Skeletal muscle cell (primary cell): ENCODE results near the gene KIF6.

Experiments
- DNase-seq: peaks from one replicate; pipeline ENCODE4 v3.0.0-alpha.2; 2010; ENCODE audit warnings: low read depth
- H3K4me3 ChIP-seq: 2 replicates; pipeline ENCODE4 v1.5.1; 2011; ENCODE audit warnings: low read depth, mild to moderate bottlenecking, control low read depth, low read length, moderate library complexity

The KIF6 gene

GRCh38 chr6:39378175-39378959, 346.8 kb downstream of the KIF6 start:
- no peak for DNase-seq
- no peak overlapping the region for H3K4me3 ChIP-seq

- DNase-seq, result peak; percentile 19
Measured at GRCh38 chr6:39377539-39377950, 347.7 kb downstream of the KIF6 start.

GRCh38 chr6:39375405-39375804, 349.8 kb downstream of the KIF6 start:
- no peak for DNase-seq
- no peak overlapping the region for H3K4me3 ChIP-seq

More at GRCh38 chr6:39377539-39377950, 347.7 kb downstream of the KIF6 start:
- H3K4me3 ChIP-seq, result no peak overlapping the region

- no peak overlapping the region for H3K4me3 ChIP-seq
- no peak for DNase-seq
Measured at GRCh38 chr6:39370390-39370789, 354.8 kb downstream of the KIF6 start.

- no peak overlapping the region for H3K4me3 ChIP-seq
- no peak for DNase-seq
Measured at GRCh38 chr6:39369987-39370386, 355.2 kb downstream of the KIF6 start.

GRCh38 chr6:39367700-39368099, 357.5 kb downstream of the KIF6 start:
- H3K4me3 ChIP-seq, result no peak overlapping the region
- DNase-seq, result no peak

GRCh38 chr6:39366931-39367618, 358.1 kb downstream of the KIF6 start:
- H3K4me3 ChIP-seq, result no peak overlapping the region
- no peak for DNase-seq

- DNase-seq, result no peak
- H3K4me3 ChIP-seq, result no peak overlapping the region
Measured at GRCh38 chr6:39365281-39366074, 359.7 kb downstream of the KIF6 start.

GRCh38 chr6:39363280-39363679, 361.9 kb downstream of the KIF6 start:
- DNase-seq, result no peak
- H3K4me3 ChIP-seq, result no peak overlapping the region

GRCh38 chr6:39362487-39362865, 362.7 kb downstream of the KIF6 start:
- DNase-seq, result no peak
- H3K4me3 ChIP-seq, result no peak overlapping the region

GRCh38 chr6:39361657-39362486, 363.3 kb downstream of the KIF6 start:
- DNase-seq, result peak; percentile 35
- no peak overlapping the region for H3K4me3 ChIP-seq

GRCh38 chr6:39360378-39360777, 364.8 kb downstream of the KIF6 start:
- no peak overlapping the region for H3K4me3 ChIP-seq
- DNase-seq, result no peak

GRCh38 chr6:39357998-39358686, 367.1 kb downstream of the KIF6 start:
- DNase-seq, result peak; percentile 62

GRCh38 chr6:39353698-39354315, 371.4 kb downstream of the KIF6 start:
- DNase-seq, result no peak
- no peak overlapping the region for H3K4me3 ChIP-seq

More at GRCh38 chr6:39357998-39358686, 367.1 kb downstream of the KIF6 start:
- no peak overlapping the region for H3K4me3 ChIP-seq

GRCh38 chr6:39350723-39351505, 374.3 kb downstream of the KIF6 start:
- no peak overlapping the region for H3K4me3 ChIP-seq
- DNase-seq, result no peak

GRCh38 chr6:39348740-39349139, 376.5 kb downstream of the KIF6 start:
- no peak for DNase-seq
- H3K4me3 ChIP-seq, result no peak overlapping the region

GRCh38 chr6:39347906-39348585, 377.2 kb downstream of the KIF6 start:
- no peak for DNase-seq
- H3K4me3 ChIP-seq, result no peak overlapping the region
